Measurements from ENCODE around the gene KCNC1. TPM values are rescaled to one million over a fixed set of nuclear protein-coding genes. Genes with fewer than 3 reads are reported as not detected.
A peak's percentile ranks its signal among the peaks of the same experiment; 100 is the strongest.

Gene KCNC1
- total RNA-seq, 4 donors from 2014 or later = 0.27 to 0.77 TPM; not detected in 2

DNA sequence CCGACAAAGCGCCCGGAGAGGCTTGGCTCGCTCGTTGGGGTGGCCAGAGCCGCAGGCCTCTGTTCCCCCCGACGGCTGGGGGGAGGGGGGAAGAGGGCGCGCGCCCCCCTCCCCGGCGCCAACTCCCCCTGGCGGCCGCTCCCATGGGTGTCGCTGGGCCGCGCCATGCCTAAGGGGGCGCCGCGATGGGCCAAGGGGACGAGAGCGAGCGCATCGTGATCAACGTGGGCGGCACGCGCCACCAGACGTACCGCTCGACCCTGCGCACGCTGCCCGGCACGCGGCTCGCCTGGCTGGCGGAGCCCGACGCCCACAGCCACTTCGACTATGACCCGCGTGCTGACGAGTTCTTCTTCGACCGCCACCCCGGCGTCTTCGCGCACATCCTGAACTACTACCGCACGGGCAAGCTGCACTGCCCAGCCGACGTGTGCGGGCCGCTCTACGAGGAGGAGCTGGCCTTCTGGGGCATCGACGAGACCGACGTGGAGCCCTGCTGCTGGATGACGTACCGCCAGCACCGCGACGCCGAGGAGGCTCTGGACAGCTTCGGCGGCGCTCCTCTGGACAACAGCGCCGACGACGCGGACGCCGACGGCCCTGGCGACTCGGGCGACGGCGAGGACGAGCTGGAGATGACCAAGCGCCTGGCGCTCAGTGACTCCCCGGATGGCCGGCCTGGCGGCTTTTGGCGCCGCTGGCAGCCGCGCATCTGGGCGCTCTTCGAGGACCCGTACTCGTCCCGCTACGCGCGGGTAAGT, 1.4 kb downstream of the KCNC1 start:
- ATAC-seq = no peak

DNA sequence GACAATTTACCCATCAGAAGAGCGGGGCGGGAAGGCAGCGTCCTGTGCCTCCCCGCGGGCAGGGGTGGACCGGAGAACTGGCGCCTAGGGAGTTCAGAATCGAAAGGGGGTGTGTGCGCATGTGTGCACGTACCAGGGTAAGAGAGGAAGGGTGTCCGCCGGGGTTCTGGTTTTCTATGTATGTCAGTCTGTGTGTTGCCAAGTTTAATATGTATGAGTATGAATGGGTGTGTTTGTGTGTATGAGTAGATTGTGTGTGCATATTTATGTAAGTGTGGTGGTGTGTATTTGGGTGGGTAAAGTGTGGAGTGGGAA, 2.0 kb downstream of the KCNC1 start:
- Histone ChIP-seq H3K36me3 (no peaks in the 10 kb centered on the region), H3K4me3 (no peak overlapping the region), H3K4me1 (peaks cover 0 to 28% (median 14%) of the 10 kb centered on the region in 3 donors), H3K27me3 (peaks cover 92% of the 10 kb centered on the region), H3K9me3 (no peaks in the 10 kb centered on the region), H3K27ac (no peak overlapping the region)
- no peak for ATAC-seq
- WGBS, 2 donors (ENCODE audit: low coverage in 1 of 2) = 0% methylated on average over 3 of the region's 12 CpGs; no CpG with 5 or more reads in 1 of the 2 donors
- TF ChIP-seq CTCF (IDR thresholded peaks at IDR 0.05) (no peak), POLR2AphosphoS5 (IDR thresholded peaks at IDR 0.05) (no peak), POLR2A (IDR thresholded peaks at IDR 0.05) (no peak), EP300 (IDR thresholded peaks at IDR 0.05) (no peak)

More for the DNA sequence above, 1.4 kb downstream of the KCNC1 start:
- no peaks in the 10 kb centered on the region for H3K9me3 ChIP-seq
- peak overlapping the region in 1 of 2 donors; percentile 54 for H3K4me3 ChIP-seq
- no peaks in the 10 kb centered on the region for H3K36me3 ChIP-seq
- H3K4me1 ChIP-seq = peaks cover 0 to 32% (median 14%) of the 10 kb centered on the region in 3 donors
- no CpG with 5 or more reads among the region's 102 CpGs for WGBS, 2 donors (ENCODE audit: low coverage in 1 of 2)
- H3K27me3 ChIP-seq = peaks cover 87% of the 10 kb centered on the region
- TF ChIP-seq CTCF (IDR thresholded peaks at IDR 0.05) (peak in 1 of 4 experiments; percentile 29), EP300 (IDR thresholded peaks at IDR 0.05) (no peak), POLR2A (IDR thresholded peaks at IDR 0.05) (no peak)
- no peak overlapping the region for H3K27ac ChIP-seq

DNA sequence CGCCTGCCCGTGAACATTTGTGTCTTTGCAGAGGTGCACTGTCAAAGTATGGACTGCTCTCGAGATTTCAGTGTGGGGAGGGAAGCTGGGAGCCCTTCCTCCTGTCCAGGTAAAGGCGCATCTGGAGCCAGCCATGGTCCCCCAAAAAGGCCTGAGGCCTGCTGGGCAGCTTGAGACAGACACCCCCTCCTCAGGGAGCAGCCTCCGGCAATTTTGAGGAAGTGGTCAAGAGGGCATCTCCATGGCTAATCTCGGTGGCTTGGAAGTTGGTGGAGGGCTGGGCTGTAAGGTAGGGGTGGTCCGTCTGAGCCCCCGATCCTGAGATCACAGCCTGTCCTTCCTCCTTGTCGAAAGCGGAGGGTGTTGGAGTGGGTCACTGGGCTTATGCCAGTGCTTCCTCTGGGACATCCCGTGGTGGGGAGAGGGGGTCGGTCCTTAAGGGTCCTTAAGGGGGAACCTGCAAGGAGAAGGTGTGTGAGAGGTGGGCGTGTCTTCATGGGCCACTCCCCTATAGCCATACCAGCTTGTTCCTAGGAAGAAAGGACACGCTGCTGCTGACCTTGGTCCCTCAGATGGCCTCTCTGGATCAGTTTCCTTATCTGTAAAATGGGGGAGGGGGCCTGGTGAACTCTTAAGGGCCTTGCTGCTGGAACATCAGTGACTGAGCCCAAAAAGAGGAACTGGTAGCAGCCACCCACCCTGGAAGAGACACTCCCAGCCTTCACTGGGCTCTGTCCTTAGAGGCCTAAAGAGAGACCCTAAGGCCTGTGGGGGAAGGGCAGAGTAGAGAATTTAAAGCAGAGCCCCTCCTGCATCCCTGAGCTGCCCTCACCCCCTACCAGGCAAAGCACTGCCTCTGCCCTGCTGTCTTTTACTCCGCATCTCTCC, 2.6 kb downstream of the KCNC1 start:
- Histone ChIP-seq H3K9me3 (no peaks in the 10 kb centered on the region), H3K4me1 (peaks cover 0 to 28% (median 14%) of the 10 kb centered on the region in 3 donors), H3K27ac (no peak overlapping the region), H3K27me3 (peaks cover 92% of the 10 kb centered on the region), H3K36me3 (no peaks in the 10 kb centered on the region), H3K4me3 (no peak overlapping the region)
- TF ChIP-seq POLR2AphosphoS5 (IDR thresholded peaks at IDR 0.05) (no peak), POLR2A (IDR thresholded peaks at IDR 0.05) (no peak), EP300 (IDR thresholded peaks at IDR 0.05) (no peak), CTCF (IDR thresholded peaks at IDR 0.05) (no peak)
- ATAC-seq = no peak
- WGBS, 2 donors (ENCODE audit: low coverage in 1 of 2) = 28 to 57% methylated on average over 2 to 10 of the region's 15 CpGs

DNA sequence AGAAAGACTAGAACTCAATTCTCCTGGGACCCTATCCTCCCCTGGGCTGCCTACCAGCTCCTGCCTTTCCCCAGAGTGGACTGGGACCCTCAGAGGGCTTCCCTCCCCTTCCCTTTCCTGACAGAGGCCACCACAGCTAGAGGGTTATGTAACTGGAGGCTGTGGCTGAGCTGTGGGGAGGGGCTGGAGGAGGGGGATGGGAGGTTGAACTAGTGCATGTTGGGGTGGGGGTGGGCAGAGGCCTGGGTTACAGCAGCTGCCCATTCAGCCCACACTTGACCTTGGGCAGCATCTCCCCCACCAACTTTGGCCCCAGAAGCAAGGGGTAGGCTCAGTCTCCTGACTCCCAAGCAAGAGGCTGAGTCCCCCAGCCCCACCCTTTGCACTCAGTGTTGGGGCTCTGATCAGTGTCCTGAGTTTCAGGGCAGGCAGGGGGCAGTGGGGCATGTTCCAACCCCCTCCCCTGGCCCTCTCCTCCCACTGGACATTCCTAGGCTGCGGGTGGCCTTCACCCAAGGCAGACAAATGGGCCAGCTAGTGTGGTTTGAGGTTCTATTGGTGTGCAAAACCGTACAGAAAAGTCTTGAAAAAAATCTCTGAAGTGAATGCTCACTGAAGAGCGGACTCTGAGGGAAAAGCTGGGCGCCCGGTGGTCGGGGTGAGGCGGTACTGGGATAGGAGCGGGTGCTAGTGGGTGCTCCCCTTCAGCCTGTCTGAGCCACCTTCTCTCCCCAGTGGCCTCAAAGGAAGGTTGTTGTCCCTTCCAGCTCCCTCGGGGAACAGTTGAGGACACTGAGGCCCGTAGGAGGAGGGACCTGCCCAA, 3.8 kb downstream of the KCNC1 start:
- Histone ChIP-seq H3K27ac (no peak overlapping the region), H3K36me3 (no peaks in the 10 kb centered on the region), H3K27me3 (peaks cover 93% of the 10 kb centered on the region), H3K4me1 (peaks cover 0 to 28% (median 14%) of the 10 kb centered on the region in 3 donors), H3K4me3 (no peak overlapping the region), H3K9me3 (no peaks in the 10 kb centered on the region)
- WGBS, 2 donors (ENCODE audit: low coverage in 1 of 2) = 37 to 41% methylated on average over 6 to 7 of the region's 10 CpGs
- no peak for ATAC-seq
- TF ChIP-seq POLR2AphosphoS5 (IDR thresholded peaks at IDR 0.05) = no peak
- TF ChIP-seq POLR2A (IDR thresholded peaks at IDR 0.05) = no peak
- TF ChIP-seq CTCF (IDR thresholded peaks at IDR 0.05) = no peak
- TF ChIP-seq EP300 (IDR thresholded peaks at IDR 0.05) = no peak
